Fibroblast of lung (primary cell): Measurements from ENCODE around the gene CDKN2B-AS1.

Experiments used
- EZH2 ChIP-seq: IDR thresholded peaks from 2 replicates; pipeline ENCODE4 v1.5.1; 2012; ENCODE audit warnings: low read length, control low read depth, mild to moderate bottlenecking; ENCODE audit errors: missing control alignments
- TF ChIP-seq, protein P1 (sequence below), 2 donors: IDR thresholded peaks in 1 of 2; conservative IDR thresholded peaks in 1 of 2; 1 replicate in 1 of 2; 2 replicates in 1 of 2; pipeline ENCODE4 v1.5.1; 2011 to 2012; ENCODE audit warnings: low read length in 2 of 2, control low read depth in 1 of 2, inconsistent platforms in 1 of 2, low read depth in 1 of 2, mild to moderate bottlenecking in 1 of 2

DNA sequence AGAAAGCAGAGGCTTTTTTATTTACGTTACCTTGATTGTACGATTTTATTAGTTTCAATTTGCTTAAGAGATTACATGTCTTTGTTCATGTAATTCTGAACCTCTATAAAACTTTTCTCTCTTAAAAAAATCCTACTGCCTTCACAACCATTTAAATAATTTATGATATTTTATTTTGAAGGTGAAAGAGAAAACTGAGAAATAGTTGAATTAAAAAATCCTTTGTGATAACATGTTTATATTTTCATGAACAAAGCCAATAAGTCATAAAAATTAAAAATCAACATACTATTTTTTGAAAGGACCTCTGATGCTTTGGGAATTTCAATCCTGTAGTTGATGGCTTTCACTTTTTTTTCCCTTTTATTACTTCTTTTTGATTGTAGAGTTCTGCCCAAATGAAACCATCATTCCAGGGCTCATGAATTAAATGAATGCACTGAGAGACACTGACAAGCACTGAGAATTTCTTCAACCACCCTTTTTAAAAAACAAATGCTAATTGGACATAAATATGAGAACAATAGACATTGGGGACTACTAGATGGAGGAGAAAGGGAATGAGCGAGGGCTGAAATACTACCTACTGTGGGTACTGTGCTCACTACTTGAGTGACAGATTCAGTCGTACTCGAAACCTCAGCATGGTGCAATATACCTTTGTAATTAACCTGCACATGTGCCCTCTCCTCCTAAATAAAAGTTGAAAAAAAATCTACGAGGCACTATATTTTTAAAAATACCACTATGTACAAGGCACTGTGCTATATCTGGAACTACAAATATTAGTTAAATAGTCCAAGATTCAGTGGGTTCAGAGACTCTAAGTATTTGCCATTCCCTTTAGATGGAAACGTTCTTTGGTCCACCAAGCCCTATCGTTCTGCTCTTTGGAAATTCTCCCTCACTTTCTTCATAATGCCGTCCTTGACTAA is 6.3 kb upstream of the CDKN2B-AS1 start:
- TF ChIP-seq EZH2: no peak
- TF ChIP-seq, protein P1, sequence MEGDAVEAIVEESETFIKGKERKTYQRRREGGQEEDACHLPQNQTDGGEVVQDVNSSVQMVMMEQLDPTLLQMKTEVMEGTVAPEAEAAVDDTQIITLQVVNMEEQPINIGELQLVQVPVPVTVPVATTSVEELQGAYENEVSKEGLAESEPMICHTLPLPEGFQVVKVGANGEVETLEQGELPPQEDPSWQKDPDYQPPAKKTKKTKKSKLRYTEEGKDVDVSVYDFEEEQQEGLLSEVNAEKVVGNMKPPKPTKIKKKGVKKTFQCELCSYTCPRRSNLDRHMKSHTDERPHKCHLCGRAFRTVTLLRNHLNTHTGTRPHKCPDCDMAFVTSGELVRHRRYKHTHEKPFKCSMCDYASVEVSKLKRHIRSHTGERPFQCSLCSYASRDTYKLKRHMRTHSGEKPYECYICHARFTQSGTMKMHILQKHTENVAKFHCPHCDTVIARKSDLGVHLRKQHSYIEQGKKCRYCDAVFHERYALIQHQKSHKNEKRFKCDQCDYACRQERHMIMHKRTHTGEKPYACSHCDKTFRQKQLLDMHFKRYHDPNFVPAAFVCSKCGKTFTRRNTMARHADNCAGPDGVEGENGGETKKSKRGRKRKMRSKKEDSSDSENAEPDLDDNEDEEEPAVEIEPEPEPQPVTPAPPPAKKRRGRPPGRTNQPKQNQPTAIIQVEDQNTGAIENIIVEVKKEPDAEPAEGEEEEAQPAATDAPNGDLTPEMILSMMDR (conservative IDR thresholded peaks at IDR 0.05 in 1 of 2, IDR thresholded peaks at IDR 0.05 in 1 of 2; ENCODE audit: low read depth in 1 of 2, low read length in 2 of 2): no peak
